ENCODE measurements around the gene B3GALNT2.

DNA sequence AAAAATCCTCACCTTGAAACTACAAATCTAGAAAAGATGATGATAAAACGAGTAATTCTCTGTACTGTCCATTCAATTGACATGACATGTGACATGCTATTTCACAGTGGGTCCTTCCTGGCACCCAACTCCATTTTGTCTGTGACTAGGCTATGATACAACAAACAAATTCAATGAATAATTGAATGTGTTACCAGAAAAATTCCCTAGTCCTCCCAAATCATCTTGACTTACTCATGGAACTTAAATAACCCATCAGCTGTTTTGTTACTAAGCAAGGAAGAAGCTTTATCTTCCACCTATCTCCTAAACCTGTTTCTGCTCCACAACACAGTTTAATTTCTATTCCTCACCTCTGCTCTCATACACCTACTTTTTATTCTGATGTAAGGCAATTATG lies 30.4 kb downstream of the B3GALNT2 start:
- TF ChIP-seq, protein P1, sequence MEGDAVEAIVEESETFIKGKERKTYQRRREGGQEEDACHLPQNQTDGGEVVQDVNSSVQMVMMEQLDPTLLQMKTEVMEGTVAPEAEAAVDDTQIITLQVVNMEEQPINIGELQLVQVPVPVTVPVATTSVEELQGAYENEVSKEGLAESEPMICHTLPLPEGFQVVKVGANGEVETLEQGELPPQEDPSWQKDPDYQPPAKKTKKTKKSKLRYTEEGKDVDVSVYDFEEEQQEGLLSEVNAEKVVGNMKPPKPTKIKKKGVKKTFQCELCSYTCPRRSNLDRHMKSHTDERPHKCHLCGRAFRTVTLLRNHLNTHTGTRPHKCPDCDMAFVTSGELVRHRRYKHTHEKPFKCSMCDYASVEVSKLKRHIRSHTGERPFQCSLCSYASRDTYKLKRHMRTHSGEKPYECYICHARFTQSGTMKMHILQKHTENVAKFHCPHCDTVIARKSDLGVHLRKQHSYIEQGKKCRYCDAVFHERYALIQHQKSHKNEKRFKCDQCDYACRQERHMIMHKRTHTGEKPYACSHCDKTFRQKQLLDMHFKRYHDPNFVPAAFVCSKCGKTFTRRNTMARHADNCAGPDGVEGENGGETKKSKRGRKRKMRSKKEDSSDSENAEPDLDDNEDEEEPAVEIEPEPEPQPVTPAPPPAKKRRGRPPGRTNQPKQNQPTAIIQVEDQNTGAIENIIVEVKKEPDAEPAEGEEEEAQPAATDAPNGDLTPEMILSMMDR (conservative IDR thresholded peaks at IDR 0.05) = no peak
- TF ChIP-seq ZFX (IDR thresholded peaks at IDR 0.05) = no peak

All from C4-2B (cell line).